HPDE6-E6E7 (cell line): Measurements from ENCODE around the gene BLMH.
"Not testable (repeated sequence)": the region's sequence is repeated elsewhere in the genome, so short reads cannot be mapped to it uniquely, and the experiment has no call there.

Experiments used
- DNase-seq: peaks from one replicate; pipeline ENCODE4 v3.0.0; 2011; ENCODE audit warnings: missing footprints; ENCODE audit errors: extremely low spot score

The BLMH gene

DNA sequence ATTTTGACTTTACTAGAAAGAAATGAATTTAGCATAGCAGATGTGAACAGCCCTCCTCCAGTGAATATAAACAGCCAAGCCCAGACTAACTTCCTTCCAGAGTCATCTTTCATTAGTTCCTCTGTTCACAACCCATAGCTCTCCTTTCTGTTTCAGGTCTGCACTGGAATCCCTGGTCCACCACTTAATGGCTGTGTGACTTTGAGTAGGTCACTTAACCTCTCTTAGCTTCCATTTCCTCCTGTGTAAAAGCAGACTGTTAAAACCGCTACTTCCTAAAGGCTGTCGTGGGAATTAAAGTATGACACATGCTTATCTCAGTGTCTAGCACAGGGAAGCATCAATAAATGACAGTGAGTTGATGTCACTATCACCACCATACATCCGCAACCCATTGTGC is 63.7 kb downstream of the BLMH start:
- DNase-seq = no peak

DNA sequence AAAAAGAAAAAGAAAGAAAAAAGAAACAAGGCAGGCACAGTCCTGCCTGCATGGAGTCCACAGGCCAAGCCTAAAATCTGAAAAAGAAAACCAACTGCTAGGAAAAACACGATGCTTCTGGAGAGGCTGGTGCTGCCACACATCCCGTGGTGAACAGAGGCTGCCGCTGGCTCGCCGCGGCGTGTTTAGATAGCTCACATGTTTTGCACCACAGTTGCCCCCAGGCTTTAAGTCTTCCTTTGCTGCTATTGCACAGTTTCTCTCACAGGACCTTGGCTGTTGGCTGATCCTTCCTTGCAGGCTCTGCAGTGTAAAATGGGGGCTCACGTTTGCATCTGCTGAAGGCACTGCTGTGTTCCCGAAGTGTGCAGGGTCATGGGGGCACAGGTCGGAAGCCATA is 64.9 kb downstream of the BLMH start:
- DNase-seq = no peak

DNA sequence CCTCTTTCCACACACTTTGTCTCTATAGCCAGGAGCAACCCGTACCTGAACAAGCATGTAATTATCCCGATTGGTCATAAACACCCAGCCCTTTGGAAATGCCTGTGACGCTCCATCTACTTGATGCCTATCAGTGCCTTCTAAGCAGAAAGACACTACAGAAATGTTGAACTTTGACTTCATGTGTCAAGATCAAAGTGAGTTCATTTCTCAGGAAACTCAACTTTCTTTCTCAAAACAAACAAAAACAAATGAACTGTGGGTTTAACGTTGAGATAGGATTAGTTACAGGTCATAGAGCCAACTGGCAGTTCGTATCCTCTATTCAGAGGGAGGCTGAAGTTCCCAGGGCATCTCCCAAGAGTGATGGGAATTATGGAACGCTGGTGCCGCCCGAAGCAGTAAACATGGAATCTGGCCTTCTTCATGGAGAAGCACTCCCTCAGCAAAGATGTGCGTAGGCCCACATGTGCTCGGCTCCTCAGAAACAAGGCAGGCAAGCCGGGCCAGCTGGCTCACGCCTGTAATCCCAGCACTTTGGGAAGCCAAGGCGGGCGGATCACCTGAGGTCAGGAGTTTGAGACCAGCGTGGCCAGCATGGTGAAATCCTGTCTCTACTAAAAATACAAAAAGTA is 65.7 kb downstream of the BLMH start:
- DNase-seq = no peak

DNA sequence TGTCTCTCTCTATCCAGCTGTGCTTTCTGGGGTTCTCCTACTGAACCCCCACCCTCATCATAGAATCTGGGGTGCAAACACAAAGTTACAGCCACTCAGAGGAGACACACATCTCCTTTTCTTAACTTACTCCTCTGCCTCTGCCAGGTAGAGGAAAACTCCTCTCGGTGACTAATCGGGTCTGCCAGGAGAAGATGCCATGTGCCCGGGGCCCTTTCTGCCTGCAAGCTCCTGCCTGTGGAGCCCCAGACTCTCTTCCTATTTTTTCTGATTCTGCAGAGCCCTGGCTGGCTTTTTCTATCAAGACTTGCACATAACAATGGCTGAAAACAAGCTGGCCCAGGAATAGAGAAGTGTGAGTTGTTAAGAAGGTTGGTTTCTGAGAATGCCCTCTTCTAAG is 66.6 kb downstream of the BLMH start:
- peak; percentile 58 for DNase-seq

DNA sequence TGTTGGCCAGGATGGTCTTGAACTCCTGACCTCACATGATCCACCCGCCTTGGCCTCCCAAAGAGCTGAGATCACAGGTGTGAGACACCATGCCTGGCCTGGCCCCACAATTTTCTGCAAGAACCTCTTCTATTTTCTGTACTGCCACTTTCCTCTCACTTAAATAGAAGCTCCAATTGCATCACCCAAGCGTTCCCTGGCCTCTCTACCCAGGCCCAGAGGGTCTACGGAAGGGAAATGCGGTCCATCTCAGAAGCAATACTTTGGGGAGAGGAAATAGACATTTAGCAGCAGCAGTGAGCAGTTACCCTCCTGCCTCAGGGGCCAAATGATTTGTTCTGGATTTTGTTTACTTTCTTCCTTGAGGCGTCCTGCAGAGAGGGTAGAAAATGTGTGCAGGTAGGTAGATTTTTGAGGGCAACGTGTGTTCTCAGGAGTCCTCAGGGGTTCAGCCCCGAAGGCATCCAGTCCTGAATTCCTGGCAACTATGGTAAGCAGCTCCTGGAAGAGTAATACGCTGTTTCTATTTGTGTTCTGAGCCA is 67.3 kb downstream of the BLMH start:
- no peak for DNase-seq

DNA sequence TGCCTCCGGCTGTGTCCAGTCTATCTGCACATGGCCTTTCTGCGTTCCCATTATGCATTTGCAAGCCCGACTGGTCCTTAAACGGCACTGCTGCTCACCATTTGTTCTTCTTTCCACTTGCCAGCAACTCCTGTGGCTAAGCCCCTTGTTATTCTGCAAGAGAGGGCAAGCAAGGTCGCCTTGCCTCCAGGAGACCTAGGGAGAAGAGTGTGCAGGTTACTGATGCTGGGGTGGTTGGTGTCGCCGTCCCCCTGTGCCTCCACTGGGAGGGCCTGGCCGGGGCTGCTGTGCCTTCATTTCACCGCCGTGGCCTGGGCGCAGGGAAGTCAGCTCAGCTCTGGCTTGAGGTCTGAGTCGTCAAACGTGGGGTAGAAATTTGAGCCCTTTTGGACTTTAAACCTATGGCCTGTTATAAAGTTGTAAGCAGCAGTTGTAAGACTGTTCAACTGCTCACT is 69.0 kb downstream of the BLMH start:
- DNase-seq = no peak

DNA sequence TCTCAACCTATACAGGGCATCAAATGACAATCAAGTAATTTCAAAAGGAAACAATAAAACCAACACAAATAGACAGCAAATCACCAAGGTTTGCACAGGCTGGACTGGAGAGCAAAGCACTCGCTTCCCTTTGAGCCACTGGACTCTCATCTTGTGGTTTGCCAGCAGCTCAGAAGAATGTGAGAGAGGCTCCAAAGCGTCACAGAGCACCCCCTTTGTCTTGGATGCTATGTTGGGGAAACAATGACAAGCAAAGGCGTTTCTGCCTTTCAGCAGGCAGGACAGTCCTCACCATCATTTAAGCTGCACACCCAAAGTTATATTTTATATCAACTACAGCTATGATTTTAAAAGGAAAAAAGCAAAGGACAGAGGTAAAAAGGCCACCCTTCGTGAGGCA is 69.5 kb downstream of the BLMH start:
- no peak for DNase-seq

DNA sequence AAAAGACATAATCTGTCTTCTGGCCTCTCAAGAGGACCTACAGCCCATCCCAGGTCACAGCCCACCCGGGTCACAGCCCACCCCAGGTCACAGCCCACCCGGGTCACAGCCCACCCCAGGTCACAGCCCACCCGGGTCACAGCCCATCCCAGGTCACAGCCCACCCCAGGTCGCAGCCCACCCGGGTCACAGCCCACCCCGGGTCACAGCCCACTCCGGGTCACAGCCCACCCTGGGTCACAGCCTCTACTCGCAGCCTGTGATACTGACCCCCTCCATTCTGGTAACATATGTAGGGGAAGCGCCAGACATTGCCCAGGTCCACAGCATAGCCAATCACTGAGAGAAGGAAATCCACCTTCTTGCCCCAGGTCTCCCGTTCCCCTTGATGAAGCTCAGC is 70.4 kb downstream of the BLMH start:
- DNase-seq = no peak

DNA sequence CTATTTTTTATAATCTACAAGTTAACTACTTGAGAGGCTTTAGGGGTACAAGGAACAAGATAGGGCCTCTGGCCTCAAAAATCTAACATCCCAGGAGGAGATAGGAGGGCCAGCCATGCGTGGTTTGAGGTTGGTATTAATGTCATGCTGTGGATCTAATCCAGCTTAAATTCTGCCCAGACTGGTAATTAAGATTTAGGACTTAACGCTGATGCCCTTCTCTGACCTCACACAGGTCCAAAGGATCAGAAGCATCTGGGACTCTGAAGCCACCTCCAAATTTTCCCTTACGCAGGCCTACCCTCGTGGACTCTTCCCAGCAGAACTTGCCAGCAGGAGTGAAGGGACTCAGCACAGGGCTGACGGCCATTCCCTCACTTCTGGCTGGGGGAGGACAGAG is 71.3 kb downstream of the BLMH start:
- DNase-seq = no peak

DNA sequence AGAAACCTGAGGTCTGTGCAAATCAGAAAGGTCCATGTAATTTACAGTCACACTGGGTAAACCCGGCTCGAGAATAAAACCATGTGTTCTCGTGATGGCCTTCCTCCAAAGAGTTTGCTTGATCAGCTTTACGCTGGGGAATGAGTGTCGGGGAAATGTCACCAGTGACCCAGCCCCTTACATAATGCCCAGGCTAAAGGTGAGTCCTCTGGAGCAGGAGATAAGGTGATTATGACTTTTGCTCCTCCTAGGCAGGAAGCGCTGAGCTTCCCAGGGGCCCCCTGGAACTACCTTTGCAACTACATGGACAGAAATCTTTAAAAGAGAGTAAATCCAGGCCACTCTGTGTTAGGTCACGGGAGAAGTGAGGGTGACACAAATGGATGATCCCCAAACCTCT is 71.9 kb downstream of the BLMH start:
- DNase-seq = no peak

DNA sequence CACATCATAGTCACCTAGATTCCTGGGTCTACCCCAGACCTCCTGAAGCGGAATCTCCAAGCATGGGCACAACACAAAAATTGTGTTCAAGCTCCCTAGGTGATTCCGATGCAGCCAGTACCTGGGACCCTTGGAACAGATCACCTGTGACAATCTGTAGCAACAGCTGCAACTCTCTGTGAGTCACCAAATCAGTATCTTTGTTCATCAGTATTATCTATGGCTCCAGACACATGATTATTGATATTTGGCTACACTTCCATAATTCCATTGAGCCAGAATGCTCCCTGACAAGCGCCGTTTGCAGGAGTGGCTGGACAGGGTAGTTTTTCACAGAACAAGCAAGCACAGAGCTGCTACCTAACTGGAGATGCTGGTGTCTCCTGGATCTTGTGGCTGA is 72.4 kb downstream of the BLMH start:
- DNase-seq = no peak

DNA sequence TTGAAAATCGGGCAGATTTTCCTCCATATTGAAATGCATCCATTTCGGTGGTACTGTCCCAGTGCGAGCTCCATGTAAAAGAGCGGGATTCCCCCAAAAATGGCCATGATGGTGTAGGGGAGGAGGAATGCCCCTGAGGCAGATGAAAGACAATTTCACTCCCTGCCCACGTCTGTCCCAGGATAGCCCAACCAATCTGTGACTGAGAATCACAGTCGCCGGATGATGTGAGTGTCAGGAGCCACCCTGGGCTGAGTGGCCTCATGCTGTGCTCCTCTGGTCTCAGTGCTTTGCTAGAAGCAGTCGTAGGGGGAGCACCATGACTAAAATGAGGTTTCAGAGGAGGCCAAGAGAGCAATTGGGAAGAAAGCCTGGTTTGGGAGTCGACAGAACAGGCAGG is 72.9 kb downstream of the BLMH start:
- no peak for DNase-seq

DNA sequence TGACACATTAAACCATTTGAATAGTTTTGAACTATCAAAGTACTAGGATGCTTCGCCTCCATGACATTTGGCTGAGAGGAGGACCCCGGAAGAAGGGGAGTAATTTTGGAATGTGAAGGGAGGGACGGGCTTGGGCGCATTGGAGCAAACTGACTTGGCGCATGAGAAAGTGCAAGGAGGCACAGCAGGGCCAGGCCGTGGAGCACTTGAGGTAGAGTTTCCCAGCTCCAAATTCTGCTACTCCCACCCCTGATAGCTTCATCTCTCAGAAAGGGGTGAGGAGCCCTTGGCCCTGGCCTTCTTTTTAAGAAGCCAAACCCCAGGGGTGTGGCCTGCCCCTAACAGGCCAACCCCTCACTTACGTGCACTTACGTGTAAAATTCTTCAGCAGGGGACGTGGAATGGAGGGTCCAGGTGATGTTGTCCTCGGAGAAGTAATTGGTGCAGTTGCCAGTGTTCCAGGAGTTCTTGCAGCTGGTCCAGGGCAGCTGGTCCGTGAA is 73.9 kb downstream of the BLMH start:
- no peak for DNase-seq

DNA sequence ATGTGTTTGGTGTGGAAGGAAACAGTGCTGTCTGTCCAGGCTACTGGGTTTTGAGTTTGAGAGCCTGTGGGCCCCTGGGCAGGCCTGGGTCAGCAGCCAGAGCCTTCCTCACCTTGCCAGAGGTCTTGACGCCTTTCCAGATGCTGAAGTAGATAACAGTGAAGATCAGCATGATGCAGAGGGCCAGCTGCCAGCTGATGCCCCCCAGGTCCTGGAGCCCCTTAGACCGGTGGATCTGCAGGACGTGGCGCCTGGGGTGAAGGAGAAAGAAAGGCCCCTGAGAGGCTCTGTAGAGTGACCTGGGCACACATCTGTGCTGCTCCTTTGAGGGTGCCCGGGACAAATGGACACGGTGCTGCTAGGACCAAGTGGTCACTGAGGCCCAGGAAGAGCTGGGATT is 74.7 kb downstream of the BLMH start:
- DNase-seq = no peak

DNA sequence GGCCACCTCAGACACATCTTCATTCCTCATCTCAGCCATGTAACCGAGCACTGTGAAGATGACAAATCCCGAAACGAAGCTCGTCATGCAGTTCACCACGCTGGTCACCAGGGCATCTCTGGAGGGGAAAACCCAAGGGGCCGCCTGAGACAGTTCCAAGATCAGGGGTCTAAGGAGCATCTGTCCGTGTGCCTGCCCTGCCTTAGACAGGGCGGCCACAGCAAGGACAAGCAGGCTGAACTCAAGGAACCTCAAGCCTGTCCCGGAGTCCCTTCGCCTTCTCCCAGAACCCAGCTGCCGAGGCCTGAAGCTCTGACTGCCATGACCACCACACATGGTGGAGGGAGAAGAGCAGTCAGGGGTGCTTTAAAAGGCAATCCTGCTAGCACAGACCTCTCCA is 79.0 kb downstream of the BLMH start:
- no peak for DNase-seq

DNA sequence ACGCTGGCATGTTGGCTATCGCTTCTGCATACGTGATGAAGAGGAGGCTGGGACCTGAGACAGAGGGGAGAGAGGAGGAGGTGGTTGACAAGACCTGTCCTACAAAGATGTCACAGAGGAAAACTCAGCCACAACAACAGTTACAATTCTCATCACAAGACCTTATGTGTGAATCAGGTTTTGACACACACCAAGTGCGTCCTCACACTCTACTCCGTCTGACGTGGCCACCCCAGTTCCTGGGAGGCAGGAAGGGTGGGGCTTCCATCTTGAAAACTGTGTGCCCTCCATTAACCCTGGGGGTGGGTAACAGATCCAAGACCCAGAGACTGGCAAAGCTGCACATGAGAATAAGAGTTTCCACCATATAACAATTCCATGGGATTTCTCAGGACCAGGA is 80.4 kb downstream of the BLMH start:
- no peak for DNase-seq

DNA sequence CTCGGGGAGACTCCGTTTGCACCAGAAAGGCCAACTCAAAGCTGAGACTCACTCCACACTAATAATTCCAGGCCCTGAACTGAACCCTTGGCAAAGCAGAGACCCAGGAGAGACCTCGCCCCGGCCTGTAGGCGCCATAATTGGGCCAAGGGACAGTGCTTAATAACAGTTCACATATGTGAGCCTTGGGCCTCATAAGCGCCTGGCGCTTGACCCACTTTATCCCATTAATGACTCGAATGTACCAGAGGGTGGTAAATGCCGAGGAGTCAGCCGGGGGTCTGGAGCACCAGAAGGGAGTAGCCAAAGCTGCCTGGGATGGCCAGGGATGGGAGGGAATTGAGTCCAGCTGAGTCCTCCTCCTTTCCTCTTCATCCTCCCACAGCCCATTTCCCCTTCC is 80.8 kb downstream of the BLMH start:
- no peak for DNase-seq

DNA sequence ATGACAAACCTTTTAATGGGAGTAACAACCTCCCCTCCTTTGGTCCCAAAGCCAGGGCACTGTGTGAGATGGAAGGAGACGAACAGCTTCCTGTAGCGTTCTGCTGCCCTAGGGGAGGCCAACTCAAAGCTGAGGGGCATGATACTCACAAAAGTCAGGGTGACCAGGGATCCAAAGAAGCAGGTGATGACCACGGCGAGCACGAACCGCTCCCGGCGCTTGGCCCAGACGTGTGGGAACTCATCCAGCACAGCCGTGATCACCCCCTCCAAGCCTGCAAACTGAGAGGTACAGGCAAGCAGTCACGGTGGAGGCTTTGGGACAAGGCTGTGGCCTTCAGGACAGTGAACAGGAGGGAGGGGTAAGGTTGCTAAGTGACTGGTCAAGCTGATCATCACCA is 81.4 kb downstream of the BLMH start:
- no peak for DNase-seq

DNA sequence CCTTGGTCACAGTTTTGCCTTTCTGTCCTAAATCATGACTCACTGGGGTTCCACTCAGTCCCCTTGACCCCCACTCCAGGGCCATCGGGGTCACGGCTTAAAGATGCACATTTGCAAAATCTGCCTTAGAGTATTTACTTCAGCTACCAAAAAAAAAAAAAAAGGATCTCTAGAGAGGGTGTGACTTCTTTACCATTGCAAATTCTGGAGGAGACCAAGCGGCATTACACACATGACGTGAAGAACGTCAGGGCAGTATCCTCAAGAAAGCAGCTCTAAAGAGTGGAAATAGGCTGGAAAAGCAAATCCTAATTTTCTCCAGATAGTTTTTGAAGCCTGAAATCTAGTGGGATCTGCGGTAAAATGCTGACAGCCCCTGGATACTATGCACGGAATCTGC is 81.8 kb downstream of the BLMH start:
- DNase-seq = no peak

DNA sequence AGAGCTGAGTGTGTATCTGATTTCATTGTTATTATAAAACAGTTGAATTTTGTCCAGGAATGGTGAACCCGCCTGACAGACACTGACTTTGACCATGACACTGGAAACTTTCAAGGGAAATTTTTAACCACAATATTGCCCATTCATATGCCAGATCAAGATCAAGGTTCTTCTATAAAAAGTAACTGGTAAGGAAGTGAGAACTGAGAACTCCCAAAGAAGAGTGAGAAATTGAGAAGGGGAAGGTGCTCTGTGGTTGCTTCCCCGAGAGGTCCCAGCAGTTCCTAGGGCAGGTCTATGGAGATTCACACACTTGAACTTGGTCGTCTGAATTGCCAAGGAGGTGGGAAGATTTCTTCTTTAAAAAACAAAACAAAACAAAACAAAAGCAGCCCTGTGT is 83.5 kb downstream of the BLMH start:
- DNase-seq = no peak

DNA sequence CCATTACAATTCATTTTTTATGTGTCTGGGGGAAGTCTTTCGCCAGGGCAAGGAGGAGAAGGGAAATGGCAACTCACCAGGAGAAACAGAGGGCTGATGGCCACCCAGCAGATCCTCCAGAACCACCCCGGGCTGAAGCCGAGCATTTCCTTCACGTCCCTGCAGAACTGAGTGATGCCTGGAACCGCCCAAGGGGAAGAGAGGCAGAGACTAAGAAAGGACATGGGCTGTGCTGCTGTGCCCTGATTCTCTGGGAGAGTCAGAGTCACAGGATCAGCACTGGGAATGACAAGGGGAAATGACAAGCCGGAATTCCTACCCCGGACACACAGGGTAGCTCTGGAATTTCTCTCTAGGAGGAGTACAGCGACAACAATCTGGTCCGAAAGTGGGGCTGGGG is 84.1 kb downstream of the BLMH start:
- DNase-seq = no peak

DNA sequence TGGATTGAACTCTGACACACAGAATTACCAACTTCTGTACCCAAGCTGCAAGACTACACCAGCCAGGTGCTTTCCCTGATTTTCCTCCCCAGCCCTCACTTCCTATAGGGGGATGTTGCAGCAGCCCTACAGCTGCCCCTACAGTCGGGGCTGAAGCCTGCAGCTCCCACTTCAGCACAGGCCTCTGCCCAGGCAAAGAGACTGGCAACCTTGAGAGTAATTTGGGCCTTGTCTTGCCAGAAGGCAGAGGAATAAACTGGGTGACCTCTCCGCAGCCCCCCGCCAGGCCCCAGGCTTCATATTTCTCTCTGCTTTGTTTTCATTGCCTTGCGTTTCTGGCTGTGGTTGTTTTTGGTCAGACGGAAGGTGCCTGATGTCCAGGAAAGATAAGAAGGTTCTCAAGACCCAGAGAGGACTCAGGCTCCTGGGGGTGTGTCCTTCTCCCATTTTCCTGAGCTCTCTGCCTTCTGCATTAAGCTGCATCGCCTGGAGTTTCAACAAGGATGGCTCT is 88.2 kb downstream of the BLMH start:
- no peak for DNase-seq

DNA sequence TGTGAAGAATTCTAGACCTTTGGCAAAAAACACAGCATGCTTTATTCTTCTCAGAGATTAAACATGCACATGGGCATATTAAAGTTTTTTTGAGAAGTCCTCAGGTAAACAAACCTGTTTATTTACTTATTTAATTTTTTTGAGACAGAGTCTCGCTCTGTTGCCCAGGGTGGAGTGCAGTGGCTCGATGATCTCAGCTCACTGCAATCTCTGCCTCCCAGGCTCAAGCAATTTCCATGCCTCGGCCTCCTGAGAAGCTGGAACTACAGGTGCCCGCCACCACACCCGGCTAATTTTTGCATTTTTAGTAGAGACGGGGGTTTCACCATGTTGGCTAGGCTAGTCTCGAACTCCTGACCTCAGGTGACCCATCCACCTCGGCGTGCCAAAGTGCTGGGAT is 91.1 kb downstream of the BLMH start:
- DNase-seq = not testable (repeated sequence)

DNA sequence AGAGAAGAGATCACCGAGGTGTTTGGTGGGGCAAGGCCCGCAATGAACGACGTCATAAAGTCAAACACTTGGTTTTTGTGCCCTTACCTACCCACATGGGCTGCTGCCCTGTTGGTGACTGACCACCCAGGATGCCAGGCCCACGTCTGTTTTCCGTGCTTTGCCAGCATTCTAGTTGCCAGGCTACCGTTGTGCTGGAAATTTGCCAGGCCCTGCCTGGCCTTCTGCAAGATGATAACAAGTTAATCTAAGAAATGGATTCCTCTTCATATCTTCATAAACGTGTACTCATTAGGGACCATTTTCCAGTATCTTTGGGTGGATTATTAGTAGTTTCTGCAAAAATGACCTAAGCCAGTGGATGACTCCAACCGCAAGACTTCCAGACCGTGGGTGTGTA is 91.6 kb downstream of the BLMH start:
- no peak for DNase-seq
